Colonic mucosa (tissue), 4 donors: Measurements from ENCODE around the gene PREX1. TPM values are rescaled to one million over a fixed set of nuclear protein-coding genes. Genes with fewer than 3 reads are reported as not detected.

Experiments
- DNase-seq: peaks from one replicate; pipeline ENCODE4 v3.0.0-alpha.2; 2020
- H3K27ac ChIP-seq: fragments of 200-600 bp; one replicate; pipeline ENCODE4 v1.8.0; 2021
- H3K27me3 ChIP-seq: fragments of 200-600 bp; one replicate; pipeline ENCODE4 v1.8.0; 2021
- H3K36me3 ChIP-seq: fragments of 200-600 bp; one replicate; pipeline ENCODE4 v1.8.0; 2021
- H3K4me1 ChIP-seq: fragments of 200-600 bp; one replicate; pipeline ENCODE4 v1.8.0; 2021; ENCODE audit warnings: mild to moderate bottlenecking
- H3K4me3 ChIP-seq: fragments of 200-600 bp; one replicate; pipeline ENCODE4 v1.8.0; 2021
- H3K9ac ChIP-seq, 2 donors: one replicate each; pipeline ENCODE4 v1.7.0; 2013; ENCODE audit warnings: control low read depth in 2 of 2, low read depth in 2 of 2, low read length in 2 of 2
- H3K9me3 ChIP-seq: fragments of 200-600 bp; one replicate; pipeline ENCODE4 v1.8.0; 2021
- CTCF ChIP-seq: fragments of 200-600 bp; IDR thresholded peaks from one replicate; pipeline ENCODE4 v1.8.0; 2022; ENCODE audit warnings: antibody characterized with exemption, mild to moderate bottlenecking
- intact Hi-C: fragments of 100-400 bp; cut with DNase I; formaldehyde crosslinking; loops from one replicate; pipeline ENCODE4 v1.14.1; 2022
- total RNA-seq, 2 donors: library from RNA; stranded (reverse); fragmentation: NEBNext Ultra II Directional in 1 of 2; extraction: Animal tissue kit (Norgen Biotek cat#: 25700) in 1 of 2; gene quantifications; one replicate each; pipeline ENCODE4 v1.2.1, GENCODE V29; 2021
- donor health status: healthy.
- donor health status: DM: no; HTN: no; CAD: no.
- donor health status: DM: no; HTN: no; CAD: no.

PREX1 gene
- total RNA-seq, 2 donors from 2014 or later: 7.2 to 24.6 TPM

GRCh38 chr20:48594533-48594932 is 233.3 kb downstream of the PREX1 start:
- DNase-seq: no peak
- no peaks in the 10 kb centered on the region for H3K9me3 ChIP-seq
- H3K36me3 ChIP-seq: no peaks in the 10 kb centered on the region
- no peak for TF ChIP-seq CTCF
- intact Hi-C loops: no loop called here
- no peaks in the 10 kb centered on the region for H3K27me3 ChIP-seq
- H3K4me1 ChIP-seq: peaks cover 6% of the 10 kb centered on the region
- H3K27ac ChIP-seq: no peak overlapping the region
- H3K4me3 ChIP-seq: no peak overlapping the region
- no peak overlapping the region for H3K9ac ChIP-seq

- peaks cover 6% of the 10 kb centered on the region for H3K4me1 ChIP-seq
- no peaks in the 10 kb centered on the region for H3K9me3 ChIP-seq
- H3K4me3 ChIP-seq: no peak overlapping the region
- no peaks in the 10 kb centered on the region for H3K36me3 ChIP-seq
- TF ChIP-seq CTCF: no peak
- H3K9ac ChIP-seq: no peak overlapping the region
- intact Hi-C loops: no loop called here
- no peaks in the 10 kb centered on the region for H3K27me3 ChIP-seq
- no peak for DNase-seq
- H3K27ac ChIP-seq: no peak overlapping the region
Observed at GRCh38 chr20:48592107-48592940, 235.5 kb downstream of the PREX1 start.

- Histone ChIP-seq H3K27ac (peak overlapping the region; percentile 37), H3K4me3 (no peak overlapping the region), H3K9me3 (no peaks in the 10 kb centered on the region), H3K27me3 (no peaks in the 10 kb centered on the region), H3K9ac (no peak overlapping the region), H3K36me3 (no peaks in the 10 kb centered on the region), H3K4me1 (no peaks in the 10 kb centered on the region)
- TF ChIP-seq CTCF: no peak
- peak; percentile 75 for DNase-seq
- intact Hi-C loops: no loop called here
Observed at GRCh38 chr20:48586730-48587129, 241.1 kb downstream of the PREX1 start.

GRCh38 chr20:48585061-48585870 is 242.5 kb downstream of the PREX1 start:
- Histone ChIP-seq H3K4me3 (no peak overlapping the region), H3K27ac (no peak overlapping the region), H3K27me3 (no peaks in the 10 kb centered on the region), H3K9ac (no peak overlapping the region), H3K4me1 (no peaks in the 10 kb centered on the region), H3K9me3 (no peaks in the 10 kb centered on the region), H3K36me3 (no peaks in the 10 kb centered on the region)
- TF ChIP-seq CTCF: no peak
- peak; percentile 37 for DNase-seq
- intact Hi-C loops: no loop called here

GRCh38 chr20:48584391-48585060 is 243.3 kb downstream of the PREX1 start:
- Histone ChIP-seq H3K9ac (no peak overlapping the region), H3K4me3 (no peak overlapping the region), H3K36me3 (no peaks in the 10 kb centered on the region), H3K4me1 (no peaks in the 10 kb centered on the region), H3K9me3 (no peaks in the 10 kb centered on the region), H3K27ac (no peak overlapping the region), H3K27me3 (no peaks in the 10 kb centered on the region)
- intact Hi-C loops: no loop called here
- no peak for DNase-seq
- no peak for TF ChIP-seq CTCF
